ENCODE measurements around the gene ADTRP.

DNA sequence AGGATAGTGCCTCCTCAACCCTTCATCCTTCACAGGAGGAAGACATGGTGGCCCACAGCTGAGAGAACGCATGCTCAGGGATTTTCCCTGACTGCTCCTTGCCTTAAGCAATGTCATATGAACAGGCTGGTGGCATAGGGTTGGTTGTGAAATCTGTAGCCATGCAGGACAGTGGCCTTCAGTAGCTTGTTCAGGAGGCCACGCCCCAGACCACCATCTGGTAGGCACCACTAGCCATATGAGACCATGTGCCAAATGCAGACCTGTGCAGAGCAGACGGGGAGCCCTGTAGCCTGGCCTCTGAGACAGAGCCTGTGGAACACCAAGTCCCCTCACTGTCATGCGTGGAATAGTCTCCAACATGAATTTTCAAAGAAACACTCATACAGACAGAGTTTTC lies 76.5 kb downstream of the ADTRP start:
- TF ChIP-seq, protein P1, sequence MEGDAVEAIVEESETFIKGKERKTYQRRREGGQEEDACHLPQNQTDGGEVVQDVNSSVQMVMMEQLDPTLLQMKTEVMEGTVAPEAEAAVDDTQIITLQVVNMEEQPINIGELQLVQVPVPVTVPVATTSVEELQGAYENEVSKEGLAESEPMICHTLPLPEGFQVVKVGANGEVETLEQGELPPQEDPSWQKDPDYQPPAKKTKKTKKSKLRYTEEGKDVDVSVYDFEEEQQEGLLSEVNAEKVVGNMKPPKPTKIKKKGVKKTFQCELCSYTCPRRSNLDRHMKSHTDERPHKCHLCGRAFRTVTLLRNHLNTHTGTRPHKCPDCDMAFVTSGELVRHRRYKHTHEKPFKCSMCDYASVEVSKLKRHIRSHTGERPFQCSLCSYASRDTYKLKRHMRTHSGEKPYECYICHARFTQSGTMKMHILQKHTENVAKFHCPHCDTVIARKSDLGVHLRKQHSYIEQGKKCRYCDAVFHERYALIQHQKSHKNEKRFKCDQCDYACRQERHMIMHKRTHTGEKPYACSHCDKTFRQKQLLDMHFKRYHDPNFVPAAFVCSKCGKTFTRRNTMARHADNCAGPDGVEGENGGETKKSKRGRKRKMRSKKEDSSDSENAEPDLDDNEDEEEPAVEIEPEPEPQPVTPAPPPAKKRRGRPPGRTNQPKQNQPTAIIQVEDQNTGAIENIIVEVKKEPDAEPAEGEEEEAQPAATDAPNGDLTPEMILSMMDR (IDR thresholded peaks at IDR 0.05 in 2 of 3, conservative IDR thresholded peaks at IDR 0.05 in 1 of 3; ENCODE audit: borderline replicate concordance in 1 of 3, insufficient read depth in 1 of 3, low read depth in 2 of 3, low read length in 2 of 3), result no peak
- TF ChIP-seq POLR2AphosphoS5 (IDR thresholded peaks at IDR 0.05; ENCODE audit: low read depth, low read length), result no peak
- TF ChIP-seq, protein P2, sequence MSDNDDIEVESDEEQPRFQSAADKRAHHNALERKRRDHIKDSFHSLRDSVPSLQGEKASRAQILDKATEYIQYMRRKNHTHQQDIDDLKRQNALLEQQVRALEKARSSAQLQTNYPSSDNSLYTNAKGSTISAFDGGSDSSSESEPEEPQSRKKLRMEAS (IDR thresholded peaks at IDR 0.05), result no peak
- no peak for TF ChIP-seq CEBPB (IDR thresholded peaks at IDR 0.05; ENCODE audit: low read depth)

All from HCT116 (cell line).